HepG2 (cell line): Measurements from ENCODE around the gene MORN1. TPM values are rescaled to one million over a fixed set of nuclear protein-coding genes. Genes with fewer than 3 reads are reported as not detected.

Source experiments
- GPBP1L1 ChIP-seq: sonication (generic); formaldehyde crosslinking; IDR thresholded peaks from 2 replicates; pipeline ENCODE4 v1.5.0; 2020; ENCODE audit warnings: mild to moderate bottlenecking, missing genetic modification reagents
- KLF9 ChIP-seq: IDR thresholded peaks from 2 replicates; pipeline ENCODE4 v1.6.1; 2016; ENCODE audit warnings: low read depth
- MAFG ChIP-seq: sonication (generic); formaldehyde crosslinking; IDR thresholded peaks from 2 replicates; pipeline ENCODE4 v1.5.1; 2020; ENCODE audit warnings: mild to moderate bottlenecking, missing genetic modification reagents
- MATR3 ChIP-seq: sonication (generic); formaldehyde crosslinking; IDR thresholded peaks from 2 replicates; pipeline ENCODE4 v1.4.0; 2020; ENCODE audit warnings: missing genetic modification reagents
- MAX ChIP-seq: IDR thresholded peaks from 2 replicates; pipeline ENCODE4 v1.6.1; 2012; ENCODE audit warnings: inconsistent platforms
- MIXL1 ChIP-seq: IDR thresholded peaks from 2 replicates; pipeline ENCODE4 v1.6.1; 2016
- NPAS2 ChIP-seq: sonication (generic); formaldehyde crosslinking; IDR thresholded peaks from 2 replicates; pipeline ENCODE4 v1.8.0; 2022; ENCODE audit warnings: mild to moderate bottlenecking, missing genetic modification reagents, borderline replicate concordance
- PATZ1 ChIP-seq: sonication (generic); formaldehyde crosslinking; IDR thresholded peaks from 2 replicates; pipeline ENCODE4 v1.4.0; 2020; ENCODE audit warnings: missing genetic modification reagents
- SAP130 ChIP-seq: IDR thresholded peaks from 2 replicates; pipeline ENCODE4 v1.6.1; 2016; ENCODE audit warnings: low read depth
- USF2 ChIP-seq, 2 experiments: sonication (generic) in 1 of 2; formaldehyde crosslinking in 1 of 2; IDR thresholded peaks; 2 replicates each; pipeline versions ENCODE4 v1.5.1 to v1.6.1; 2011 to 2020; ENCODE audit warnings: borderline replicate concordance in 1 of 2, low read depth in 1 of 2, low read length in 1 of 2, mild to moderate bottlenecking in 1 of 2, missing genetic modification reagents in 1 of 2, moderate library complexity in 1 of 2
- XBP1 ChIP-seq: sonication (generic); formaldehyde crosslinking; IDR thresholded peaks from 2 replicates; pipeline ENCODE4 v1.5.0; 2020; ENCODE audit warnings: missing genetic modification reagents
- ZBTB7B ChIP-seq: sonication (generic); formaldehyde crosslinking; IDR thresholded peaks from 2 replicates; pipeline ENCODE4 v1.4.0; 2020; ENCODE audit warnings: missing genetic modification reagents
- ZNF558 ChIP-seq: sonication (generic); formaldehyde crosslinking; IDR thresholded peaks from 2 replicates; pipeline ENCODE4 v1.9.0; 2022; ENCODE audit warnings: mild to moderate bottlenecking, missing genetic modification reagents, borderline replicate concordance
- ZNF747 ChIP-seq: sonication (generic); formaldehyde crosslinking; IDR thresholded peaks from 2 replicates; pipeline ENCODE4 v1.8.1; 2023; ENCODE audit warnings: missing genetic modification reagents, mild to moderate bottlenecking, borderline replicate concordance
- ZSCAN25 ChIP-seq: sonication (generic); formaldehyde crosslinking; IDR thresholded peaks from 2 replicates; pipeline ENCODE4 v1.8.0; 2022; ENCODE audit warnings: mild to moderate bottlenecking, missing genetic modification reagents
- polyA plus RNA-seq, 8 experiments: library from polyadenylated mRNA; depleted of rRNA in 3 of 8; stranded (reverse) in 7 of 8; unstranded in 1 of 8; fragments of >200 nt; fragmentation: Illumina TruSeq in 4 of 8; extraction: Trizol in 4 of 8; gene quantifications; 2 replicates each; pipeline versions ENCODE4 v1.2.1 to v1.2.3, GENCODE V29; 2011 to 2016; ENCODE audit warnings: low read depth in 4 of 8, missing spikeins in 1 of 8, mixed read lengths in 1 of 8; ENCODE audit not compliant: insufficient read depth in 1 of 8
- total RNA-seq, 5 experiments: library from RNA; depleted of rRNA; stranded (reverse); fragments of >200 nt; fragmentation: Illumina TruSeq; extraction: Trizol; gene quantifications; 2 replicates each; pipeline ENCODE4 v1.2.3, GENCODE V29; 2016; ENCODE audit warnings: low read depth in 1 of 5

MORN1 gene
- total and polyA plus RNA-seq, 2 of the 13 experiments (the other 11 are each of a cell fraction or from before 2014, with no cell fraction given) = 3.1 to 6.5 TPM

- TF ChIP-seq USF2 (IDR thresholded peaks at IDR 0.05; ENCODE audit: low read depth, low read length) (no peak), USF2 (CRISPR knock-in tag; IDR thresholded peaks at IDR 0.05; ENCODE audit: borderline replicate concordance) (peak; percentile 54; the same call in 1 of the 2 replicates), MIXL1 (CRISPR knock-in tag) (no peak), MAFG (CRISPR knock-in tag) (no peak), MATR3 (CRISPR knock-in tag) (no peak), GPBP1L1 (CRISPR knock-in tag) (no peak), MAX (0 out of 2 replicates have a peak, but pooled peaks have one; percentile 9), SAP130 (CRISPR knock-in tag) (0 out of 2 replicates have a peak, but pooled peaks have one; percentile 22), XBP1 (CRISPR knock-in tag) (no peak), ZNF747 (CRISPR knock-in tag) (no peak), ZNF558 (CRISPR knock-in tag) (0 out of 2 replicates have a peak, but pooled peaks have one; percentile 30), ZBTB7B (CRISPR knock-in tag) (0 out of 2 replicates have a peak, but pooled peaks have one; percentile 14), ZSCAN25 (CRISPR knock-in tag) (peak; percentile 8; the same call in 1 of the 2 replicates), KLF9 (no peak), NPAS2 (CRISPR knock-in tag) (no peak), PATZ1 (peak; percentile 25; the same call in 1 of the 2 replicates)
Observed at GRCh38 chr1:2317230-2318065, 73.9 kb downstream of the MORN1 start (continued).
